ENCODE measurements around the gene HMCN1.

DNA sequence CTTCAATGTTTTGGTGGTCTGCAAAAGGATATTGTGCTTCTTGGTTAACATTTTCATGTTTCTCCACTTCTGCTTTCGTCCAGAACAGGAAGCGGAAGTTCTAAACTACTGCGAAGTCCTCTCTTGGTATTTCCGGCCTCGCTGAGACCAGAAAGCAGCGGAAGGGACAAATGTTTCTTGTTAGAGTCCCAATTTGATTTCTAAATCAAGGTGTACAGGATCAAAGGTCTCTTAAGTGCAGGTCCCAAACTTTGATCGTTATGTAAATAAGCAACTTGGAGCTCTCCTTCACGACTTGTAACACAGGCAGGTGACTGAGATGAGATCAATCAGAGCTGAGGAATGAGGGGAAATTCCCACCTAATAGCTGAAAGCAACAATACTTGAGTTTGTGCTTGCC lies 40.1 kb upstream of the HMCN1 start:
- TF ChIP-seq, protein P1, sequence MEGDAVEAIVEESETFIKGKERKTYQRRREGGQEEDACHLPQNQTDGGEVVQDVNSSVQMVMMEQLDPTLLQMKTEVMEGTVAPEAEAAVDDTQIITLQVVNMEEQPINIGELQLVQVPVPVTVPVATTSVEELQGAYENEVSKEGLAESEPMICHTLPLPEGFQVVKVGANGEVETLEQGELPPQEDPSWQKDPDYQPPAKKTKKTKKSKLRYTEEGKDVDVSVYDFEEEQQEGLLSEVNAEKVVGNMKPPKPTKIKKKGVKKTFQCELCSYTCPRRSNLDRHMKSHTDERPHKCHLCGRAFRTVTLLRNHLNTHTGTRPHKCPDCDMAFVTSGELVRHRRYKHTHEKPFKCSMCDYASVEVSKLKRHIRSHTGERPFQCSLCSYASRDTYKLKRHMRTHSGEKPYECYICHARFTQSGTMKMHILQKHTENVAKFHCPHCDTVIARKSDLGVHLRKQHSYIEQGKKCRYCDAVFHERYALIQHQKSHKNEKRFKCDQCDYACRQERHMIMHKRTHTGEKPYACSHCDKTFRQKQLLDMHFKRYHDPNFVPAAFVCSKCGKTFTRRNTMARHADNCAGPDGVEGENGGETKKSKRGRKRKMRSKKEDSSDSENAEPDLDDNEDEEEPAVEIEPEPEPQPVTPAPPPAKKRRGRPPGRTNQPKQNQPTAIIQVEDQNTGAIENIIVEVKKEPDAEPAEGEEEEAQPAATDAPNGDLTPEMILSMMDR (IDR thresholded peaks at IDR 0.05) = no peak
- TF ChIP-seq POLR2A (IDR thresholded peaks at IDR 0.05) = no peak
- TF ChIP-seq POLR2AphosphoS5 (IDR thresholded peaks at IDR 0.05) = no peak
